Activated CD4-positive, alpha-beta T cell treated with anti-CD3 and anti-CD28 coated beads, Interleukin-2, amount 50 U/mL, for 1 hour (primary cell): Measurements from ENCODE around the gene PICK1.
A peak's percentile ranks its signal among the peaks of the same experiment; 100 is the strongest.
"Not testable (repeated sequence)": the region's sequence is repeated elsewhere in the genome, so short reads cannot be mapped to it uniquely, and the experiment has no call there.

Experiments
- DNase-seq: peaks from one replicate; pipeline ENCODE4 v3.0.0-alpha.2; 2020

PICK1 gene

DNA sequence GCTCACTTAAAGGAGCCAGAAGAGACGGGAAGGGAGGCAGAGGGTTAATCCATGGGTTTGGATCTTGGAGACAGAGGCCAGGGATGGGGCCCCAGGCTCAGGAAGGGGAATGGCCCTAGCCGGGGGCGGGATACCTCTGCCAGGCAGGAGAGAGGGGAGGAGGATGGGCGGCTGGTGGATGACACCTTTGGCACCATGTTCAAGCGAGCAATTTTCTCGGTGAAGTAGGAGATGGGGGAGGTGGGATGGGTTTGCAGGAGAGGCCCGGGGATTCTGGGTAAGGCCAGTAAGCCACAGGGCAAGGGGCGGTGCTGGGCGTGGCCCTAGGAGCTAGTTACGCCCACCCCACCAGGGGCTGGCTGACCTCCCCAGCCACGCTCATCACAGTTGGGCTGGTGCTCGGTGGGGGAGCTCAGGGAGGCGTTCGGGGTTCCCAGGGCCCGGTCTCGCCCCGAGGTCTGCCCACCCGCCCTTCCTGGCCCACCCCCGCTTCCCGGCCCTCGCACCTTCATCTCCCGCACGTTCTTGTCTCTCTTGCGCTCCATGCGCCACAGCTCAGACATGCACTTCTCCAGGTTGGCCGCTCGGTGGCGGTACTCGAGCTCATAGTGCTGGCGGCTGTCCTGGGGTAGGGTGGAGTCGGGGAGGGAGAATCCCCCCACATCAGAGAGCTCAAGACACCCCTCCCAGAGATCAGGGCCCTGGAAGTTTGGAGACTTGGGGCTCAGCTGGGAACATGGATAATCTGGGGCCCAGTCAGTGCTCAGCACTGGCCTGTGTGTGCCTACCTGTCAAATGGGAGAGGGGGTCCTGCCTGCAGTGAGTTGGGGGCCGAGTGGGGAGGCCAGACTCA lies 40.6 kb downstream of the PICK1 start:
- DNase-seq: no peak

DNA sequence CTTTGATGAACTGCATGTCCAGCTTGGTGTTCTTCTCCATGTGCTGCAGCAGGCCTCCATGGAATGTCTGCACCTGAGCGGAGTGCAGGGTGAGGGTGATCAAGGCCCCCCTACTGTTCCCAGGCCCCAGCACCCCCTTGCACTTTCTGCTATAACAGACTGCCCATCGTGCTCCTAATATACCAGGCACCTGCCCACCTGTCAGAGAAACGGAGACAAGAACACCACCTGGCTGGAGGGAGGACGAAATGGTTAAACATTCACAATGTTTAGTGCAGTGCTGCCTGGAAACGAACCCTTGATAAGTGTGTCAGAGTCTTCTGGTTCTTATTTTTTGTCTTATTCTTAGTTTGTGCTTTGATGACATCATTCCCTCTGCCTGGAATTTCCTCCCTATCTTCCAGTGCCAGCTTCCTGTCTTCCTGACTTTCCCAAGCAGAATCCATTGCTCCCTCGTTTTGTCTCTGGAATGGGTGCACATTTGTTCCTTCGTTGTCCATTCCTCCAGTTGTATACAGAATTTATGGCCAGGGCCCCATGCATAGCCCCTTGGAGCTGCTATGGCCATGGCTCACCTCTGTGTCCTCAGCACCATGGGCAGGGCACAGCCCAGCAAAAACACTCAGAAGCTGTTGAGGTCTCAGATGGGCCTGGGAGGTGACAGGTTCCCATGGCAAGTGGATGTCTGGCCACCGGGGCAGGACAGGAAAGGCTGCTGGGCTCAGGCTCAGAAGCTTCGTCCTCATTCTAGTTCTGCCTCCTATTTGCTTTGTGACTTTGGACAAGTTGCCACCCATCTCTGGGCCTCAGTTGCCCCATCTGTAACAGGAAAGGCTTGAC lies 41.4 kb downstream of the PICK1 start:
- no peak for DNase-seq

- no peak for DNase-seq
Observed at GRCh38 chr22:38103641-38104040, 46.4 kb downstream of the PICK1 start.

DNA sequence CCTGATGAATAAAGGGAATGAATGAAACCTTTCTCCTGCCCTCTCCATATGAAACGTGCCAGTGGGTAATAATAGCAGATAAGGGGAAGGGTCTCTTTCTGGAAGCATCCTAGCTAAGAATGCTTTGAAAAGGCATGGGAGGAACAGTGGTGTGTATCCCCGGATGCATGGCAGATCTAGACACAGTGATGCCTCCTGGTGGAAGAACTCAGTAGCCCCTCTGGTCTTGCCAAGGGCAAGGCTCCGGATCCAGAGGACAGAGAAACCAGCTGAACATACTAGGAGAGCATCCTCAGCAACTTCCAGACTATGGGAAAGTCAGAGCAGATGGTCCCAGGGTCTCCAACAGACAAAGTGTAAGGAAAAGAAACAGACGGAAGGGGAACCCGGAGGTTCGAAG lies 46.9 kb downstream of the PICK1 start:
- DNase-seq: no peak

DNA sequence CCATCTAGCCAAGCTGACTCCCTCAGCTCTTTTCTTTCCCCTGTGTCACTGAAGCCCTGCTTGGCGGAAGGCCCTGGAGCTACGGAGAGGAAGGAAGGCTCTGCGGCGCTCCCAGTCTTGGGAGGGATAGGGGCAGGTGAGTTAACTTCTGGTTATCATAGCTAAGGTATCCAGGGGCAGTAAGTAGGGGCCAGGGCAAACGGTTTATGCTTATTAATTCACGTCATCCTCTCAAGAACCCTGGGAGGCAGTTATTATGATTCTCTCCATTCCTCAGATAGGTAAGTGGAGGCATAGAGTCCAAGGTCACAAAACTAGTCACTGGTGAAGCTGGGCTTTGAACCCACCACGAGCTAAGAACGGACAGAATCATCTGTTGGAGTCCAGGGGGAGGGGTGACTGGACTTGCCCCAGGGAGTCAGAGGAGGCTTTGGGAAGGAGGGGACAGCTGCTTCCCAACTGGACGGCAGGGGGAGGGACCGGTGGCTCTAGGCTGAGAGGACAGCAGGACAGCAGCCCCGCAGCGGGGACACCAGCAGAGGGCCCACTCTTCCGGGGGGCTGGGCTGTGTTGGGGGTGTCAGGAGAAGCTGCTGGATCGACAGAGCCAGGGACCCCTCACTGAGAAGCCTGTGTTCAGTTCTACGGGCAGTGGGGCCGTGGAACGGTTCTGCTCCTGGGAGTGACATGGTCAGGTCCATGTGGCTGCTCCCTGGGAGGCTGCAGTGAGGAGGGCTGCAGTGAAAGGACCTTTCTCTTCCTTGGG lies 49.8 kb downstream of the PICK1 start:
- DNase-seq: no peak

- DNase-seq: no peak
Observed at GRCh38 chr22:38107692-38108515, 50.7 kb downstream of the PICK1 start.

DNA sequence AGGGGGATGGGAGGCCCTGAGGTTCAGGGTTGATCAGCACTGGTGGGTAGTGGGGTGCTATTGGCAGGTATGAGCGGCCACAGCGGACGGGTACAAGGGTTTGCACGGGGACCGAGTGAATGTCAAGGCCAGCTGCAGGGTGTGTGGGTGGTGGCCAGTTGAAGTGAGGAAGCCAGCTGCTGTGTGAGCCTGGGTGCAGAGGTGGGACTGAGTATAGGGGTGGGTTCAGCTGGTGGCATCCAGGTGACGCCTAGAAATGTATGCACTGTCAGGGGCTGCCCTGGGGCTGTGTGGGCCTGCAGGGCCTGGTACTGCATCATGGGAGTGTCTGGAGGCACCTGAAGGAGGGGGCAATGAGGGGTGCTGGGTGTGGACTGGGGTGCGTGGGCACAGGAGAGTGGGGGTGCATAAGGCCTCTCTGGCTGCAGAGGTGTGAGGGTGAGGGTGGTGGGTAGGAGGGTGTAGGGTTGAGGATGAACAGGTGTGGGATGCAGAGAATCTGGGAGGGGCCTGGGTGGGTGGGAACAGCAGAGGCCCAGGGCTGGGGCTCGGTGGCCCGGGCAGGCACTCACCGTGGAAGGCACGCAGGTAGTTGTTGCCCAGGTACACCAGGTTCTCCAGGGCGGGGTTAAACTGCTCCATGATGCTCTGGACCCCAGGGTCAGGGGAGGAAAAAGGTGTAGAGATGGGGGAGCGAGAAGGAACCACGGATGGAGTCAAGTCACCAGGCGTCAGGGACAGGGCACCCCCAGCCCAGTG lies 51.5 kb downstream of the PICK1 start:
- no peak for DNase-seq

DNA sequence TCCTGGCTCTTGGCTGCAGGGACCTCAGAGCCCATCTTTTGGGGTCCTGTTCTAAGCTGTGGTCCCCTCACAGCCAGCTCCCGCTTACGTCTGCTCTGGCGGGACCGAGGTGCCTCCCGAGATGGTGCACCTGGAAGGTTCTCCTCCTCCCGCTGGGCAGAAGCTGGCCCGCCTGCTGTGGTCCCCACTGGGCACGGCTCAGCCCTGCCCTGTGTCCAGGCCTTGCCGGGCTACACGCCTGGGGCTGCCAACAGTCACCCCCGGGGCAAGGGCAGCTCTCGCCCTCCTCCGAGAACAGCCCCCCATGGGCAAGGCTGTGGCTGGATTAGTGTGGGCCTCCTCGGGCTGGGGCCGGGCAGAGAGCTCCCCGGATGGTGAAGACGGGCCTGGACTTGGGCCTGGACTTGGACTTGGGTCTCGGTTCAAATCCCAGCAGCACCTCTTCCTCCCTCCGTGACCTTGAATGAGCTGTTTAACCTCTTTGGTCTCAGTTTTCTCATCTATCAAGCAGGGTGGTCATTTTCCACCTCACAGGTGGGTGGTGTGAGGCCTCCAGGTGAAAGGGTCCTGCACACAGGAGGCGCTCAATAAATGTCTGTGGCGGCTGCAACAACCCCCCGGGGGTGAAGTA lies 52.3 kb downstream of the PICK1 start:
- no peak for DNase-seq

DNA sequence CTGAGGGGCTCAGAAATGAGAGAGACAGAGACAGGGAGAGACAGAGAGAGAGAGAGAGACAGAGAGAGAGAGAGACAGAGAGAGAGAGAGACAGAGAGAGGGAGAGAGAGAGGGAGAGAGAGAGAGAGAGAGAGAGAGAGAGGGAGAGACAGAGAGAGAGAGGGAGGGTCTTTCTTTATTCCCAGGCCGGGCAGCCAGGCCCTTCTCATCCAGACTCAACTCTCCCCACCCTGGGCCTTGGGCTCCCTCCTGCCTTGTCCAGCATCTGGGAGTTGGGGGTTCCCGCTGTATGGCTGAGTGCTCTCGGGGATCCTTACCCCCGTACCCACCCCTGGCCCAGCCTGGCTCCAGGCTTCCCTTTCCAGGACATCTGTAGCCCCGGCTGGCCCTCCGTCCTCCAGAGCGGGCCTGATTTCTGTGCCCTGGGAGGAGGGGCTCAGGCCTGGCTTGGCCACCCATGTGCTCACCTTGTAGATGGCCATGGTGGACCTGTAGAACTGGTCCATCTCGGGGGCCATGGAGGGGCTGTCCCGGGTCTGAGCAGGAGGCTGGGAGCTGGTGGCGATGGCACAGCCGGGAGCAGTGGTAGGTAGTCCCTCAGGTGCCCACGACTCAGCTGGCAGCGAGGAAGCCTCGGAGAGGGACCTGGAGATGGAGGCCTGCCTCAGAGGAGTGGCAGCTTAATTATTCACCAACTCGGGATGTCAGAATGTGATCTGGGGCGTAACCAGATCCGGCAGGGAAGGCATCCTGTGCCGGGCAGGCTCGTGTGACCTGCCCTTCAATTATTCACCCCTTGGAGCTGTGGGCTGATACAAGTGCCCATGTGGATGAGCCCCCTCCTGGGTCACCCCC lies 53.0 kb downstream of the PICK1 start, which contains the start of gene BAIAP2L2:
Gene BAIAP2L2, minus strand, starts transcription at position 677 of the 855 bp plus-strand sequence. Its CDS starts 159 bp downstream, at position 518.
- DNase-seq: no peak

- no peak for DNase-seq
Observed at GRCh38 chr22:38110863-38111852, 54.0 kb downstream of the PICK1 start.

DNA sequence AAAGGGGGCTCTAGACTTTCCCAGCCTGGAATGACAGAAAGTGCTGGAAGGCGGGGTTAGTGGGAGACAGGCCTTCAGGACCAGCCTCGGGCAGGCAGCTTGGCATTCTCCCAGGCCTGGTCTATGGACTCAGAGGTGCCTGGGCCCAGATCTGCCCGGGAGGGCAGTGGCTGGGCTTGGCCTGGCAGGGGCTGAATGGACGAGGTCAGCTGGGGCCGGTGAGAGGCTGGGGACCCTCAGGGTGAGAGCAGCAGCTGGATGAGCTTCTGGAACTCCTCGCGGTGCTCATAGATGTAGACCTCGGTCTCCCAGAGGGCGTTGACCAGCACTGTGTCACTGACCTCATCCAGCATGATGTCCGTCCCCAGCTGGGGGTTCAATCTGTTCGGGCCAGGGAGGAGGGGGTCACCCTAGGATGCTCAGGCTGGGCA lies 54.7 kb downstream of the PICK1 start:
- no peak for DNase-seq

- DNase-seq: no peak
Observed at GRCh38 chr22:38112381-38112780, 55.2 kb downstream of the PICK1 start.

GRCh38 chr22:38114484-38115398 lies 57.5 kb downstream of the PICK1 start:
- DNase-seq: peak; percentile 73

- no peak for DNase-seq
Observed at GRCh38 chr22:38115423-38116205, 58.4 kb downstream of the PICK1 start.

DNA sequence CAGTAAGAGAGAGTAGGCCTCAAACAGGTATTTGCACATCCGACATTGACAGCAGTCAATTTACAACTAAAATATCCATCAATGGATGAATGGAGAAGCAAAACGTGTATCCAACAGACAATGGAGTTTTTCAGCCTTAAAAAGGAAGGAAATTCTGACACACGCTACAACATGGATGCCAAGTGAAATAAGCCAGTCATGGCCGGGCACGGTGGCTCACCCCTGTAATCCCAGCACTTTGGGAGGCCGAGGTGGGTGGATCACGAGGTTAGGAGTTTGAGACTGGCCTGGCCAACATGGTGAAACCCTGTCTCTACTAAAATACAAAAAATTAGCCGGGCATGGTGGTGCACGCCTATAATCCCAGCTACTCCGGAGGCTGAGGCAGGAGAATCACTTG lies 60.4 kb downstream of the PICK1 start:
- not testable (repeated sequence) for DNase-seq

GRCh38 chr22:38118182-38118581 lies 61.0 kb downstream of the PICK1 start:
- no peak for DNase-seq

DNA sequence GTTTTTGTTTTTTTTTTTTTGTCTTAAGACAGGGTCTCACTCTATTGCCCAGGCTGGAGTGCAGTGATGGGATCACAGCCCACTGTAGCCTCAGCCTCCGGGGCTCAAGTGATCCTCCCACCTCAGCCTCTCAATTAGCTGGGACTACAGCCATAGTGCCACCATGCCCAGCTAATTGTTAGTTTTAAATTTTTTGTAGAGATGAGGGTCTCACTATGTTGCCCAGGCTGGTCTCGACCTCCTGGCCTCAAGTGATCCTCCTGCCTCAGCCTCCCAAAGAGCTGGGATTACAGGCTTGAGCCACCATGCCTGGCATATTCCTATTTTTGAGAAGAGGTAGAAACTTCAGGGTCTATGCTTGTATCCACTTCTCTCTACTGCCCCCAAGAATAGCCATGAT lies 61.5 kb downstream of the PICK1 start:
- DNase-seq: not testable (repeated sequence)
